SU-DHL-6 (cell line): ENCODE results near the gene SENP2.

Experiments used
- EZH2phosphoT487 ChIP-seq: fragments of 200-600 bp; sonication (generic), shearing (Covaris generic); conservative IDR thresholded peaks from 2 replicates; pipeline ENCODE4 v1.6.1; 2018; ENCODE audit warnings: mild to moderate bottlenecking, antibody characterized with exemption, low read length, moderate library complexity, mixed read lengths
- TF ChIP-seq, protein P1 (sequence below): fragments of 200-600 bp; sonication (generic); IDR thresholded peaks from one replicate; pipeline ENCODE4 v1.5.1; 2017; ENCODE audit warnings: antibody characterized with exemption, mild to moderate bottlenecking, low read length, moderate library complexity; ENCODE audit not compliant: insufficient read depth, poor library complexity, severe bottlenecking

DNA sequence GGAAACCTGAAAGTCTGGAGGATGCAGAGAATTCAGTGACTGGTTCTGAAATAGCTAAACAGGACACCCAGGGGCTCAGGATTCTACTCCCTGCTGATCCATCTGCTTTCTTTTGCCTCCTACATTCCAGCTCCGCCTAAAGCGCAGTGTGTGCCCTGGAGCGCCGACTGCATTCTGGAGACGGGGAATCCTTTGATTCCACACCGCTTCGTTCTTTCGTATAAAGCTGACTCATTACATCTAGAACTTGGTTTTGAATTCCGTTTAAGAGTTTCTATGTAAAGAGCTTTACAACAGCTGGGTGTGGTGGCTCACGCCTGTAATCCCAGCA lies 61.8 kb downstream of the SENP2 start:
- TF ChIP-seq, protein P1, sequence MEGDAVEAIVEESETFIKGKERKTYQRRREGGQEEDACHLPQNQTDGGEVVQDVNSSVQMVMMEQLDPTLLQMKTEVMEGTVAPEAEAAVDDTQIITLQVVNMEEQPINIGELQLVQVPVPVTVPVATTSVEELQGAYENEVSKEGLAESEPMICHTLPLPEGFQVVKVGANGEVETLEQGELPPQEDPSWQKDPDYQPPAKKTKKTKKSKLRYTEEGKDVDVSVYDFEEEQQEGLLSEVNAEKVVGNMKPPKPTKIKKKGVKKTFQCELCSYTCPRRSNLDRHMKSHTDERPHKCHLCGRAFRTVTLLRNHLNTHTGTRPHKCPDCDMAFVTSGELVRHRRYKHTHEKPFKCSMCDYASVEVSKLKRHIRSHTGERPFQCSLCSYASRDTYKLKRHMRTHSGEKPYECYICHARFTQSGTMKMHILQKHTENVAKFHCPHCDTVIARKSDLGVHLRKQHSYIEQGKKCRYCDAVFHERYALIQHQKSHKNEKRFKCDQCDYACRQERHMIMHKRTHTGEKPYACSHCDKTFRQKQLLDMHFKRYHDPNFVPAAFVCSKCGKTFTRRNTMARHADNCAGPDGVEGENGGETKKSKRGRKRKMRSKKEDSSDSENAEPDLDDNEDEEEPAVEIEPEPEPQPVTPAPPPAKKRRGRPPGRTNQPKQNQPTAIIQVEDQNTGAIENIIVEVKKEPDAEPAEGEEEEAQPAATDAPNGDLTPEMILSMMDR = no peak
- TF ChIP-seq EZH2phosphoT487 = no peak
